Measurements from ENCODE around the gene FBXL5. TPM values are rescaled to one million over a fixed set of nuclear protein-coding genes. Genes with fewer than 3 reads are reported as not detected.

The FBXL5 gene
- total RNA-seq, 1 donor: 107 TPM

- TF ChIP-seq, protein P1, sequence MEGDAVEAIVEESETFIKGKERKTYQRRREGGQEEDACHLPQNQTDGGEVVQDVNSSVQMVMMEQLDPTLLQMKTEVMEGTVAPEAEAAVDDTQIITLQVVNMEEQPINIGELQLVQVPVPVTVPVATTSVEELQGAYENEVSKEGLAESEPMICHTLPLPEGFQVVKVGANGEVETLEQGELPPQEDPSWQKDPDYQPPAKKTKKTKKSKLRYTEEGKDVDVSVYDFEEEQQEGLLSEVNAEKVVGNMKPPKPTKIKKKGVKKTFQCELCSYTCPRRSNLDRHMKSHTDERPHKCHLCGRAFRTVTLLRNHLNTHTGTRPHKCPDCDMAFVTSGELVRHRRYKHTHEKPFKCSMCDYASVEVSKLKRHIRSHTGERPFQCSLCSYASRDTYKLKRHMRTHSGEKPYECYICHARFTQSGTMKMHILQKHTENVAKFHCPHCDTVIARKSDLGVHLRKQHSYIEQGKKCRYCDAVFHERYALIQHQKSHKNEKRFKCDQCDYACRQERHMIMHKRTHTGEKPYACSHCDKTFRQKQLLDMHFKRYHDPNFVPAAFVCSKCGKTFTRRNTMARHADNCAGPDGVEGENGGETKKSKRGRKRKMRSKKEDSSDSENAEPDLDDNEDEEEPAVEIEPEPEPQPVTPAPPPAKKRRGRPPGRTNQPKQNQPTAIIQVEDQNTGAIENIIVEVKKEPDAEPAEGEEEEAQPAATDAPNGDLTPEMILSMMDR (IDR thresholded peaks at IDR 0.05; ENCODE audit: insufficient read depth, low read length): no peak
- no peak overlapping the region for H3K4me3 ChIP-seq (ENCODE audit: low read depth, low read length)
- no peak for DNase-seq (ENCODE audit: low read depth)
Measured at GRCh38 chr4:15672101-15672500, 16.9 kb upstream of the FBXL5 start.

DNA sequence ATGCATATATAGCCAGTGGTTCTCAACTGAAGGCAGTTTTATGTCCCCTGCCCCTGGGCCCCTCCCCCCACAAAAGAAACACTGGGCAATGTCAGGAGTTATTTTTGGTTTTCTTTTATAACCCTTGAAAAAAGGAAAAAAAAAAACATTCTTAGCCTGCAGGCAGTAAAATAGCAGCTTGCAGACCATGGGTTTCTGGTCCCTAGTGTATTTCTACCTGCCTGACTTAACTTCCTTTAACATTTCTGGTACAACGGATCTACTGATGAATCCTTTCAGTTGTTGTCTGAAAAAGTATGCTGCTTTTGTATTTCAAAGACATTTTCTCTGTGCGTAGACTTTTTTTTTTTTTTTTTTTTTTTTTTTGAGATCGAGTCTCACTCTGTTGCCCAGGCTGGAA lies 15.4 kb upstream of the FBXL5 start:
- TF ChIP-seq, protein P1 (IDR thresholded peaks at IDR 0.05; ENCODE audit: insufficient read depth, low read length): no peak
- H3K4me3 ChIP-seq (ENCODE audit: low read depth, low read length): no peak overlapping the region
- DNase-seq (ENCODE audit: low read depth): no peak

DNA sequence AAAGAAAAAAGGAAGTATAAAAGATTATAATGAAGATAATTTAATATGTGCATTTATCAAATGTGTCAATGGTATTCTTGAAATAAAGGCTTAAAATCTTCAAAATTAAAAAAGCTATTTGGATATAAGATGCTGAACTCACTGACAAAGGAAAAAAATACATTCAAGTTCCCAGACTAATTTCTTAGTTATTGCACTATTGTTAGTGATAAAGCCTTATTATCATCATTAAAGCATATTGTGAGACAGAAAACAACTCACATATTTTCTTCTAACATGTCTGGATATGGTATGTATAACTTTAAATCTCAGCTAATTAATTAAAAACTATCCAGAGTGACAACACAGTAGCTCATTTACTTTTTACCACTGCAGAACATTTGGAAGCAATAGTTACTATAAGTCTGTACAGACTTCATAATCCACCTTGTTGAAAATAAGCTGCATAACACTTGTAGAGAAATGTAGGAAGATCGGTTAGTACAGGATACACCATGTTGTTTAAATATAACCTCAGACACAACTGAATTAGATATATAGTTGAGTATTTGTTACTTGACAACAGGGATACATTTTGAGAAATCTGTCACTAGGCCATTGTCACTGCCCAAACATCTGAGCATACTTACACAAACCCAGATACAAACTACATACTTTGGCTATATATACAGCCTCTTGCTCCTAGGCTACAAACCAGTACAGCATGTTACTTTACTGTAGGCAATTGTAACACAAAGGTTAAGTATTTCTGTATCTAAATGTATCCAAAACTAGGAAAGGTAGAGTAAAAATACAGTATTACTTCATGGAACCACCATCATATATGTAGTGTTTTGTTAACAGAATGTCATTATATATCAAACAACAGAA lies 13.6 kb upstream of the FBXL5 start:
- TF ChIP-seq, protein P1 (IDR thresholded peaks at IDR 0.05; ENCODE audit: insufficient read depth, low read length): no peak
- no peak for DNase-seq (ENCODE audit: low read depth)
- H3K4me3 ChIP-seq (ENCODE audit: low read depth, low read length): no peak overlapping the region

GRCh38 chr4:15667006-15667405 lies 11.8 kb upstream of the FBXL5 start:
- TF ChIP-seq, protein P1 (IDR thresholded peaks at IDR 0.05; ENCODE audit: insufficient read depth, low read length): no peak
- H3K4me3 ChIP-seq (ENCODE audit: low read depth, low read length): no peak overlapping the region
- no peak for DNase-seq (ENCODE audit: low read depth)

GRCh38 chr4:15665753-15666365 lies 10.7 kb upstream of the FBXL5 start:
- peak; percentile 41 for DNase-seq (ENCODE audit: low read depth)
- TF ChIP-seq, protein P1 (IDR thresholded peaks at IDR 0.05; ENCODE audit: insufficient read depth, low read length): no peak

DNA sequence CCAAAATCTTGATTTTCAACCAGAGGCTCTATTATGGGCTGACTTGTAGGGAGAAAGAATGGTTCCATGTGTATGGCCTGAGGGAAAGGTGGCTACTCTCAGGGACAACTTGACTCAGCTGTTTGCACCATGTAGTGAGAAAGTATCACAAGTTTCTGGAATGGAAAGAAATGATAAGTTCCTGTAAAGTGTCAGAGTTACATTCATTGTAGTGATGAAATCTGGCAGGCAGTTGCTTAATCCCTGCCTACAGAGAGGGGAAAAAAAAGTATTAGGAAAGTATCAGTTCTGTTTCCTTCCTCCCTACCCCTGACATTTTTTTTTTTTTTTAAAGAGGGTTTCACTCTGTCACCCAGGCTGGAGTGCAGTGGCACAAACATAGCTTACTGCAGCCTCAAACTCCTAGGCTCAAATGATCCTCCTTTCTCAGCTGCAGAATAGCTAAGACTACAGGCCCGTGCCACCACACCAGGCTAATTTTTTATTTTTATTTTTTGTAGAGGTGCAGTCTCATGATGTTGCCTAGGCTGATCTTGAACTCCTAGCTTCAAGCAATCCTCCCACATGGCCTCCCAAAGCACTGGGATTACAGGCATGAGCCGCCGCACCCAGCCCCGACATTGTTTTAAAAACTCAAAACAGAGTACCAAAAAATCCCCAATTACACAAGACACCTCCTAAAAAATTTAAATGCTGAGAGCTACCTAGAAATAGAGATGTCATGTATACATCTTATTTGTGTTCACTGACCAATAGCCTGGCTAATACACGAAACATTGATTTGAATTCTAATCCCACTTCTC lies 4.8 kb upstream of the FBXL5 start:
- no peak overlapping the region for H3K4me3 ChIP-seq (ENCODE audit: low read depth, low read length)
- TF ChIP-seq, protein P1 (IDR thresholded peaks at IDR 0.05; ENCODE audit: insufficient read depth, low read length): no peak
- DNase-seq (ENCODE audit: low read depth): peak; percentile 89

More at GRCh38 chr4:15665753-15666365, 10.7 kb upstream of the FBXL5 start:
- no peak overlapping the region for H3K4me3 ChIP-seq (ENCODE audit: low read depth, low read length)

All from fibroblast of the aortic adventitia (primary cell).